Measurements from ENCODE around the gene DNAH6.
"Not testable (repeated sequence)": the region's sequence is repeated elsewhere in the genome, so short reads cannot be mapped to it uniquely, and the experiment has no call there.

The DNAH6 gene

GRCh38 chr2:84516234-84516986, at the start of gene DNAH6:
DNAH6 (plus strand) TSS chr2:84516498; CDS start chr2:84517827, 1,329 bp downstream.
- peak; percentile 86 for DNase-seq

DNA sequence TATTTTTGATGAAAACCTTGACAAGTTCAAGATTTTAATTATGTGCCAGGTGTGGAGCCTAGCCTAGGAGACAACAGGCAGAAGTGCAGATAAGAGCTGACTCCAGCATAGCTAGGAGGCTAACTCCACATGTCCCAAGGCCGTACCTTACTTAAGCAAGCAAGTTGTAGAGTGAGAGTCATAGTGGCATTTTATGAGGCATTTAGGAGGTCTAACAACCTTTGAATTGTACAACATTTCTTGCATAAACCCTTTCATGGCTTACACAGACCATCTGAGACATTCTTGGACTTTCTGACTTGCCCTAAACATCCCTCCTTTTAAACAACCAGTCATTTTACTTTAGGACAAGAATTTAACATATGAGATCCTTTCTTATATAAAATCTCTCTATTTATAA, 48.9 kb upstream of the DNAH6 start:
- DNase-seq = no peak

- not testable (repeated sequence) for DNase-seq
These were observed 43.9 kb upstream of the DNAH6 start for GRCh38 chr2:84472423-84472822.

DNA sequence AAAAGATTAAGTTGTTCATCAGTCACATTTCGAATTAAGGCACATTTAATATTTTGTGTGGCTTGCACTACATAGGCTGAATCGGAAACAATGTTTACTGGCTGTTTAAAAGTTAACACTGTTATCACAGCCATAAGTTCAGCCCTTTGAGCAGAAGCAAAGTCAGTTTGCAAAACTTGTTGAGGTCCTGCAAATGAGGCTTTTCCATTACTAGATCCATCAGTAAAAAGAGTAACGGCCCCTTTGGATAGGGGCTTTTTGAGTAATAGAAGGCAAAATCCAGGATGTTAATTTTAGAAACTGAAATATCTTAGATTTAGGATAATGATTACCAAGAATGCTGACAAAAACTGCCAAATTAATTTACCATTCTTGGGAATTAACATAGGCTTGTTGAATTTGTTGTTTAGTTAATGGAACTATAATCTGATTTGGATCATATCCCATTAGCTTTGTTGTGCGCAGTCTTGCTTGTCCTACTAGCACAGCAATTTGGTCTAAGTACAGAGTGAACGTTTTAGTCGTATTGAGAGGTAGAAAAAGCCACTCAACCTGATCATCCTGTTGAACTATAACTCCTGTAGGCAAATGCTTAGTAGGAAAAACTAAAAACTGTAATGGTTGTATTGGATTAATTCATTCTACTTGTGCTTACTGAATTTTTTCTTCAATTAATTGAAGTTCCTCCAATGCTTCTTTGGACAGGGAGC, 43.3 kb upstream of the DNAH6 start:
- DNase-seq = no peak

DNA sequence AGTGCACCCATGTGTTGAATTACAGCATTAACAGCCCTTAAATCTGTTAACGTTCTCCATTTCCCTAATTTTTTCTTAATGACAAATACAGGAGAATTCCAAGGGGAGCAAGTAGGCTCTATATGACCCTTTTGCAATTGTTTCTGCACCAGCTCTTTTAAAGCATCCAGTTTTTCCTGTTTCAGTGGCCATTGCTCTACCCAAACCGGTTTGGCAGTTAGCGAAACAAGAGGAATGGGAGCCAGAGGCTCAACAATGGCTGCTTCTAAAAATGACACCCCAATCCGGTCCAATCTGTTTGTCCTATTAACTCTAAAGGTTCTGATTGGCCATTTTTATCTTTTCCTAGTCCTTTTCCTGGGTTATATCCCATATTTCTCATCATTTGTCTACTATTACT, 42.1 kb upstream of the DNAH6 start:
- DNase-seq = no peak

- DNase-seq = no peak
These were observed 38.4 kb upstream of the DNAH6 start for GRCh38 chr2:84477886-84478285.

- no peak for DNase-seq
These were observed 37.4 kb upstream of the DNAH6 start for GRCh38 chr2:84478867-84479266.

DNA sequence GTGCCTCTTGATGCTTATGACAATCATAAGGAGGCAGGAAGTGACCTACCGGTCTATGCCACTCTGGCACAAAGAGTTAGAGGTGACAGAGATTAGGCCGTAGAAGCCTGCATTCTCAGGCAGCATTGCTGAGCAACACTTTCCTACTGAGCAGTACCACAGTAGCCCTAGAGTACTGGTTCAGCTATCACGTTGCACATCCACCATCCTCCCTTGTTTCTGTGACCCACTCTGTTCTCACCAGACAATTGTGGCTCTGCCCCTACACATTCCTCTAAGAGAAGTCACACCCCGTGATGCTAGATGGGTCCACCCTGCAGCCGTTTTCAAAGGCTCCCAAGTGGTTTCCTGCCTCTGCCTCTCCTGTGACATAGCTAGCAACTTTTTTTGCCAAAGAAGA, 34.6 kb upstream of the DNAH6 start:
- peak; percentile 59 for DNase-seq

GRCh38 chr2:84482603-84483002, 33.7 kb upstream of the DNAH6 start:
- DNase-seq = no peak

GRCh38 chr2:84483320-84483719, 33.0 kb upstream of the DNAH6 start:
- no peak for DNase-seq

DNA sequence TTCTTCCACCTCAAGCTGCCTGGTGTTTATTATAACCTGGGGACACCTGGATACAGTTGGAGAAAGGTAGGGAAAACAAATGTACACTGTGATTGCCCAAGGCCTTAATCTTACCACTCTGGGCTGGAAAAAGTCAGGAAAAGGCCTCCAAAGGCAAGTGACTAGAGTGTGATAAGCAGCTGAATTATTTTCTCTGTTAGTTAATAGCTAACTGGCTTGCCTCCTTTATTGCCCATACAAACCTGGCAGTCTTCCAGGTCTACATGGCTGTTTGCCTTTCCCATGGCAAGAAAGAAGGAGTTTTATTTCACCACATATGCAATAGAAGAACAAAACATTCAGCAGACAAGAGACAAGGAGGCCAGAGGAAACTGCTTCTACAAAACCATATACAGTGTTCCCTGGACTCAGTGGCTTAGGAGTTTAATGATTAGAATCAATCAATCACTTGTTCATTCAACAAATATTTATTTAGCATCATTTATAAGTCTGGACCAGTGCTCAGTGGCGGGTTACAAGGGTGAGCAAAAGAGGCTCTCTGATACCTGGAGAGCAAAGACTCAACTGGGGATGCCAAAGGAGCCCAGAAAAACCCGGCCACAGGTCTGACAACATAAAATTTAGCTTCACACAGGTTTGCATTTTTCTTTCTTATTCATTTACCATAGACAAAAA, 29.7 kb upstream of the DNAH6 start:
- DNase-seq = no peak

DNA sequence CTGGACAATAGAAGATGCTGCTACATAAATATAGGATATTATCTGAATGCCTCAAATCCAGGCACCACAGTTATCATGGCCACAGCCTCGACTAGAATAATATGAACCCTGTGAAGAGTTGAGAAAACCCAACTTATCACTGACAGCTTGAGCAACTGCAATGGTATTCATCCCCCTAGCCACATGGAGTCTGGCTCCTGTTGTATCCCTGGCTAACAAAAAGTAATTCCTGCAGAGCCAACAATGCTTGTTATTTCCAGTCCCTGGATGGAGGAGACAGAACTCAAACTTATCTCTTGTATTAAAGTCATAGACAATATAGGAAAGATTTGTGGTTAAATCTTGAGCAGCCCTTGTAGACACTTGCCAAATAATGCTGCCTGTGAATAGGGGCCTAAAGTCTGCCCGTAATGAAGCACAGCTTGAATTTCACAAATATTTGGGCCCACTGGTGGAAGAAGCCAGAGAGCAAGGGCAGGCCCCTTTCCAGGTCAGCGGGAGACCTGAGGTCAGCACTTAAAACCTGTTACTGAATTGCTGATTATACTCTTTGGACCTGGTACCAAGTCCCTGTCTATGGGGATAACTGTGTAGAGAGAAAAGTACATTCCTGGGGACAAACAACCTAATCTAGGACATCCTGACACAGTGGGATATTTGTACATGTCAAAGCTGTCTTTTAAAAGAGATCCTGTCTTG, 28.9 kb upstream of the DNAH6 start:
- DNase-seq = no peak

- no peak for DNase-seq
These were observed 25.0 kb upstream of the DNAH6 start for GRCh38 chr2:84491256-84491655.

- DNase-seq = no peak
These were observed 24.6 kb upstream of the DNAH6 start for GRCh38 chr2:84491741-84492140.

GRCh38 chr2:84492571-84492970, 23.7 kb upstream of the DNAH6 start:
- no peak for DNase-seq

- DNase-seq = no peak
These were observed 22.8 kb upstream of the DNAH6 start for GRCh38 chr2:84493514-84493913.

DNA sequence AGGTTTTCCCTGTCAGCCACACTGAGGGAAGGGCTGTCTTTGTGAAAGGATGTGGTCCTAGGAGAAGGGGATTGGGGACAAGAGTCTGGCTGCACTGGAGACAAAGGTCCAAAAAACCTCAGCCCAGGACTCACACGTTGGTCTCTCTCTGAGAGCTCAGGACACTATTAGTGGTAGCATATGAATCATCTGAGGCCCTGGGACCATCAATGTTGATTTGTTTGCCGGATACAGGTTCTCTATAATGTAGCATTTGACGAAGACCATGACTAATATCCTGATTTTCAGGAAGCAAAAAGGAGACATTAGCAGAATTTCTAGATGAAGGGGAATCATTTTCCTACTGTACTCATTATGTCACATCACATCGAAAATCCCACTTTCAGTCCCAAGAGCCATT, 22.2 kb upstream of the DNAH6 start:
- no peak for DNase-seq

GRCh38 chr2:84495539-84496146, 20.7 kb upstream of the DNAH6 start:
- no peak for DNase-seq

DNA sequence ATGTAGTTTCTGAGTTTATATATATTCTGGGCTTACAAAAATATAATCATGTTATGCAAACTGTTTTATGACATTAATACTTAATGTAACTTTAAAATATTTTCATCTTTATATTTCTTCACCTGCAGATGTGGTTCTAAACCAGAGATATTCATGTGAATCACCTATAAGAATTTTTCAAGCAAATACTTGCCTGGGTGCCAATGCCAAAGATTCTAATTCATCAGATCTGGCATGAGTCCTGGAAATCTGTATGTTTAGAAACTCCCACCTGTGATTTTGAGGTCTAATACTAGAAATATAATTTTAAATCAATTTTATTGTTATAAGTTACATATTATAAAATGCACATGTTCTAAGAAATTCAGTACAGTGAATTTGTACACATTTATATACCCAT, 19.9 kb upstream of the DNAH6 start:
- no peak for DNase-seq

DNA sequence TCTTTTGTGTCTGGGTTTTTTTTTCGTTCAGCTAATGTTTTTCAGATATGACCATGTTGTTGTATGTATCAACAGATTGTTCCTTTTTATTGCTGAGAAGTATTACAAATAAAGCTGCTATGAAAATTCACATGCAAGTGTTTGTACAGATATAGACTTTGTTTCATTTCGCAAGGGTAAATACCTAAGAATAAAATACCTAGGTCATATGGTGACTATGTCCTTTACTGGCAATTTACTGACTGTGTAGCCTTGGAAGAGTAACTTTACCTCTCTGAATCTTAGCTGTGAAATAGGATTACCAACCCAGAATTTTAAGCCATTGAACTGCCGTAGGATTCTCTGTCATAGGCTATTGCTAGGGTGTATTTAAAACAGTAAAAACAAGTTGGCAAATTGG, 19.0 kb upstream of the DNAH6 start:
- no peak for DNase-seq

GRCh38 chr2:84498150-84498799, 18.0 kb upstream of the DNAH6 start:
- DNase-seq = no peak

DNA sequence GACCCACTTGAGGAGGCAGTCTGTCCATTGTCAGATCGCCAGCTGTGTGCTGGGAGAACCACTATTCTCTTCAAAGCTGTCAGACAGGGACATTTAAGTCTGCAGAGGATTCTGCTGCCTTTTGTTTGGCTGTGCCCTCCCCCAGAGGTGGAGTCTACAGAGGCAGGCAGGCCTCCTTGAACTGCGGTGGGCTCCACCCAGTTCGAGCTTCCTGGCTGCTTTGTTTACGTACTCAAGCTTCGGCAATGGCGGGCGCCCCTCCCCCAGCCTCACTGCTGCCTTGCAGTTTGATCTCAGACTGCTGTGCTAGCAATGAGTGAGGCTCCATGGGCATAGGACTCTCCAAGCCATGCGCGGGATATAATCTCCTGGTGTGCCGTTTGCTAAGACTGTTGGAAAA, 5.3 kb upstream of the DNAH6 start:
- not testable (repeated sequence) for DNase-seq
